AML-193 (cell line): Measurements from ENCODE around the gene CAVIN4.

Source experiments
- DNase-seq, 2 experiments: peaks; one replicate each; lab custom pipeline; 2025; lab: John Stamatoyannopoulos, UW

The CAVIN4 gene

DNA sequence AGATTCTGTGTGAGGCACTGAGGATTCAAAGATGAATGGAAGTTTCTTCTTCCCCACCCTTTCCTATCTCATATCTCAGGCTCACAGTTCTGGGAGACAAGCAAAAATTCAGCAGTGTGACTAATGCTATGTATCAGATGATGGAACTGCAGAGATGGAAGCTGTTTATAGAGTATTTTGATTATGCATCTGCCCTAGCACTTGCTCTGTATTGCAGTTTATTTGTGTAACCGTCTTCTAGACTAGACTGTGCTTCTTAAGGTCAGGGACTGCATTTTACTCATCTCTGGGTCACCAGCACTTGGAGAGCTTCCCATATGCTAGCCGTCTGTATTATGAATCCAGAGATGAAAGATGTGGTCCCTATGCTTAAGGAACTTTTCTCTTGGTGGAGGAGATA, 12.6 kb downstream of the CAVIN4 start:
- DNase-seq = no peak

DNA sequence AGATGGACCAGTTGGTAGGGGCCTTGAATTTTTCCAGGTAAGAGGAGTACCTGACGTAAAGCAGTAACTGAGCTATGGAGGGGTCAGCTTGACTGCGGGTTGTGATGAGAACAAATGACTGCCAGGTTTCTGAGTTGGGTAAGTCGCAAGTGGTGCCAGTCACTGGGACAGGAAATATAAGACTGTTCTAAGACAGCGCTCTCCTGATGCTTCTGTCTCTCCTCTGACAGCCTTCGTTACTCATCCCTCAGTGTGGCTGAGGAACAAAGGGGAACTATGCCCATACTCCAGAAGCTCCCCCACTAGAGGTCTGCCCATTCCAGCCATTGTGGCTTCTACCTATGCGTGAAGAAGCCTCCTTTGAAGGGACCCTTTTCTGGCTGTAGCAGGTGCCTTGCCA, 13.3 kb downstream of the CAVIN4 start:
- no peak for DNase-seq

DNA sequence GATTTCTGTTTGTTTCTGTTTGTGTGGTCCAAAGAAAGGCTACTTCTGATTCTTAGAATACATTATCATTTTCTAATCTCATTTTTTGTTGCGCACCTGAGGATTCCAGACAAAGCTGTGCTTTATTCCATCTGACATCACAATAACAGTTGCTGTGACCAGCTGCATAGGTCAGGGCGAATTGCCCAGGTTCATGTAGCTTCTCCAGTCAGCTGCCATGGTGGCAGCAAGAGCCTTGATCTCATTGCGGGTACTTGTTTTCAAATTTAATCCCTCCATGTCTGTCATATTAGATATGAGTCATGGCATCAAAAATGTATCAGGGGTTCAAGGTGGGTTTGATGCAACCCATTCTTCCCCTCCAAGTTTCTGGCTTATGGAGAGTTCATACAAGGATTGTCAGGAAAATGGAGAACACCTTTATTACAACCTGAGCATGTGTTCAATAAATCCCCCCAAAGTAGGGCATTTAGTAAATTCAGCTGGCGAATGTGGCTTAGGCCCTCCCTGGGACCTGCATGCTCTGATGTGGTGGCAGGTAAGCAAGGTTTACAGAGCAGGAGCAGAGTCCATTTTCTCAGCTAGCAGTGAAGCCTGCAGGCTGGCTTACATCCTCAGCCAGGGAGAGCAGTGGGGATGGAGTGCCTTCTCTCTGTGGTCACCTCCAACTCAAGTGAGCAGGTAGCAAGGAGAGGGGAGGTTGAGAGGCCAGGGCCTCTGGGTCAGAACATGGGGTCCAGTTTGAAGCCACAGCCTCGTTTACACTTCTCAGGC, 13.9 kb downstream of the CAVIN4 start:
- DNase-seq = no peak

DNA sequence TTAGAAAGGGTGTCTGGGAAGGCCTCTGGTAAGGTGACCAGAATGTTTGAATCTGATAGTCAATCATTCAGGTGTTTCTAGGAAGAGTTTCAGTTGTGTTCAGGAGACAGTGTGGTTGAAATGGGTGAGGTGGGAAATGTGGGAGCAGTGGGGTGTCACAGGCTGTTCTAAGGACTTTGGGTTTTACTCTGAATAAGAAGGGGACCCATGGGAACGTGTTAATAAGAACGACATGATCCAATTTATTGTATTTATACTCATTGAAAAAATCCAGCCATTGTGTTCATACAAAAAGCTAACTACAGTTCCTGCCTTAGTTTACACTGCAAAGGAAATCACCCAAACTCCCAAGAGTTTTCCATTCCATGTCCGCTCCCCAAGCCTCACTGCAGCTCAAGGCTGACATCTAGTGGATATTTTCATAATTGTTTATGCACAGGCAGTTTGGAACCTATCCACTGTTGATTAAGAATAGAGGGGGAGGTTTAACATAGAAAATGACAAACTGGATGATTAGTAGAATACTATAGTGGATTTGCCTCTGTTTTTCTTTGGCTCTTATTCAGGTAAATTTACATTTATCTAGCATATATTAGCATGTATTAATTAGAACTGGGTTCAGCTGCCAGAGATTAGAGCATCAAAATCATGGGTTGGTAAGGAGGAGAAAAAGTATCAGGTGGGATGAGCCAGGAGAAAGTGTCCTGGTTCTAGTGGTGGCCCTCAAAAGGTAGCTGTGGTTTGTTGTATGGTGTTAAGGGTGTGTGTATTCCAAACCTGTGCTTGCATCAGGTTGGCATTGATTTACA, 17.7 kb downstream of the CAVIN4 start:
- DNase-seq = peak; percentile 33 to 52

DNA sequence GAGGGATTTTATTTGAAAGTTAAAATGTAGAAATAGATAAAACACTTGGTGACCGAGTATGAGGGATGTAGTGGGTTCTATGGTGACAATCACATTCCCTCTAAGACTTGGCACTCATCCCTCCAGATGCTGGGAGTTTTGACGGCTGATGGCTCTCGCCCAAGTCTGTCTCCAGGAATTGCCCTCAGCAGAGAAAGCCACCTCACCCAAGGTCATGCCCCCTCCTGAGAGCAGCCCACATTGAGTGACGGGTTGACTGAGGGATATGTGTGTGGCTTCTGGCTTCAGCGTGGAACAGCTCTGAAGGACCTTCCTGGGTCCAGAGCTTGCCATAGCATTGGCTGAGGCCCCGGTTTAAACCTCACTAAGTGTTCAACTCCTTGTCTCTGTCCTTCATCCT, 19.4 kb downstream of the CAVIN4 start:
- DNase-seq = no peak

DNA sequence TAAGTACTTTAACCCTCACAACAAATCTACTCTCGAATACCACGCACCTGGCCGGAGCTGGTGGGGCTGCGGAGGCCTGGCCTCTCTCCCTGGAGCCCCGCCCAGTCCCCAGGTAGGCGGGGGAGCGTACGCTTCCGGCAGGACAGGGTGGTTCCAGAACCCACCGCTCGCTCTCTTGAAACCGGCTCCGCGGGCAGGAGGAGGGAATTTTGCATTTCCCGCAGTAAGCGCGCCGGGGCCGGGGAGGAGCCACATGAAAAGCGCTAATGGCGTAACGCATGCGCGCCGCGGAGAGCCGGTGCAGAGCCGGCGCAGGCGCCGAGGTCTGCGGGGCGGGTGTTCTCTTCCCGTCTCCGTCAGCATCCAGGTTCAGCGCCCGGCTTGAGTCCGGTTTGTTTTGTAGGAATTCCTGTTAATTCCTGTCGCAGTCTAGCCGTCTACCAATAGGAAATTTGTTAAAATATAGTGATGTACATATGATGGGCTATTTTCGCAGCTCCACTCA, 20.8 kb downstream of the CAVIN4 start:
- DNase-seq = peak; percentile 65 to 68

DNA sequence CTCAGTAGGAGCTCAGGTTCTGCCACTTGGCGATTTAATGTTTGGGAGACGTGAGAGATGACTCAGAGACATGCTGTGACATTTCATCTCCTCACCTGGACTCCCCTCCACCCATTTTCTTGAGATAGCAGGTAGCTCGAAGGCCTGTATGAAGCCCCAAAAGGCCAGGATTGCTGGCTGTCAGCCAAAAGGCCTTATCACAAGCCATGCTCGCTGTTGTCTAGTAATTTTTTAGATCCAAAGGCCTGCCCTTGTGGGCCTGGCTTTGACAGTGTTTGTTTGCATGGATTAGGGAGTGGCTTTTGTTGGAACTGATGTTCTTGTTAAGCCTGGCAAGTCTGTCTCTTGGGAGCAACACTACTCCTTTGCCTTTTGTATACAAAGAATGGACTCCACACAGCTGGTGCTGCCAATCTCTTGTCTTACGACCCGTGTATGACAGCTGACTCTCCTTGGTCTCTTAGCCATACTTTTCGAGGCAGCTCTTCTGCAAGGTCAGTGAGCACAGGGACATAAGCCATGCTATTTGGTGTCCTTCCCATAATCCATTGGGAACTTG, 22.7 kb downstream of the CAVIN4 start:
- no peak for DNase-seq

DNA sequence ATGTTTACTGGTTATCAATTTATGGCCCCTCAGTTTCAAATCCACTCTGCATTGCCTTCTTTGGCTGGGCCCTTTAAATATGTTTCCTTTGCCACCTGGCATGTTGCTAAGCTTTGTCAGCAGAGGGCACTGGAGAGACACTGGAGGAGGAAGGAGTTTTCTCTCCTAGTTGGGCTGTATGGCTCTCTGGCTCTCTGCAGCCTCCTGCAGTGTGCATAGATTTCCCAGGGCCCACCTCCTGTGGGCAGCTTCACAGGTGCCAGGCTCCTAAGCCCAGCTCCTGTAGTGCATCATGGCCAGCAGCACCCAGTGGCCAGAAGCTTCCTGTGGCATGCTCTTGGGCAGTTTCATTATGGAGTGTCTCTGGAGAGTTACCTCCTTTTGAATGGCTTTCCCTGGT, 23.3 kb downstream of the CAVIN4 start:
- peak; percentile 35 to 63 for DNase-seq

DNA sequence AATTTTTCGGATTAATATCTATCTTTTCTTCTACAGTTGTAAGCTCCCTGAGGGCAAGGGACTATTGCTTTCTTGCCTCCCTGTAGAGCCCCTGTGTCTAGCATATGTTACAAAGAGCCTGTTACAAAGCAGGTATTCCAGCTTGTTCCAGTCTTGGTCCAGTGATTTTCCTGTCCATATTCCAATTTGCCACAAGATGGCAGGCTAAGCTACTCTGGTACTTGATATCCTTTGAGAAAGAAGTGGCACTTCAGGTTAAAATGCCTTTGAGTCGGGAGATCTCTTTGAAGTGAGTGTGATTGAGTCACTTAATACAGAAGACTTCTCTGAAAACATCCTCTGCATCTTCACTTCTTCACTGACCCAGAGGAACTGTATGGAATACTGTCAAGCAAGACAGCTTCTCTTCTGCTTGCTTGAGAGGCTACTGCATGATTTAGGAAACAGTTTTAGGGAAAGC, 24.5 kb downstream of the CAVIN4 start:
- peak; percentile 21 to 48 for DNase-seq

DNA sequence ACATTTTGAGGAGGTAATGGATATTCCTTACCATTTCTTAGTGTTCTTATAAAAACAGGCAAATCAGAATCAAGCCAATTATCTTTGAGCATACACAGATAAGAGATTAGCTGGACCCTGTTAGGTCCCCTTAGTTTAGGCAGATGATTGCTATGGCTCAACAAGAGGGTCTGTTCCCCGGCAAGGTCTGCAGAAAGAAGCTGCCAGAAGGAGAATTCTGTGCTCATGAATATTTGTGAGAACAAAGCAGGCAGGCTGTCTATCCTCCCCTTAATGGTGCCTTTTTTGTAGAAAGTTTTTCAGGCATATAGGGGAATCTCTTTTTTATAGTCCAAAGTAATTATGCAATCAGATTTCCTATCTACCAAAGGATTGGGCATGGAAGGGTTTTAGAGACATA, 27.5 kb downstream of the CAVIN4 start:
- no peak for DNase-seq

DNA sequence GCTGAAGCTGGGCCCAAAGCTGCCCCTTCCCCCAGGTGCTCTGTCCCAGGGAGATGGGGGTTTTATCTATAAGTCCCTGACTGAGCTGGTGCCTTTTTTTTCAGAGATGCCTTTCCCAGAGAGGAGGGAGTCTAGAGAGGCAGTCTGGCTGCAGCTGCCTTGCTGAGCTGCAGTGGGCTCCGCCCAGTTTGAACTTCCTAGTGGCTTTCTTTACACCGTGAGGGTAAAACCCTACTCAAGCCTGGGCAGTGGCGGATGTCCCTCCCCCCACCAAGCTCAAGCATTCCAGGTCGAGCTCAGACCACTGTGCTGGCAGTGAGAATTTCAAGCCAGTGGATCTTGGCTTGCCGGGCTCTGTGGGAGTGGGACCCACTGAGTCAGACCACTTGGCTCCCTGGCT, 41.3 kb downstream of the CAVIN4 start:
- DNase-seq = no peak

DNA sequence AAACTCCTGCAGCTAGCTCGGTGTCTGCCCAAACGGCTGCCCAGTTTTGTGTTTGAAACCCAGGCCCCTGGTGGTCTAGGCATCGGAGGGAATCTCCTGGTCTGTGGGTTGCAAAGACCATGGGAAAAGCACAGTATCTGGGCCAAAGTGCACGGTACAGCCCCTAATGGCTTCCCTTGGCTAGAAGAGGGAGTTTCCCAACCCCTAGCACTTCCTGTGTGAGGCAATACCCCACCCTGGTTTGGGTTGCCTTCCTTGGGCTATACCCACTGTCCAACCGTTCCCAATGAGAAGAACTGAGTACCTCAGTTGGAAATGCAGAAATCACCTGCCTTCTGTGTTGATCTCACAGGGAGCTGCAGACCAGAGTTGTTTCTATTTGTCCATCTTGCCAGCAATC, 41.8 kb downstream of the CAVIN4 start:
- no peak for DNase-seq

DNA sequence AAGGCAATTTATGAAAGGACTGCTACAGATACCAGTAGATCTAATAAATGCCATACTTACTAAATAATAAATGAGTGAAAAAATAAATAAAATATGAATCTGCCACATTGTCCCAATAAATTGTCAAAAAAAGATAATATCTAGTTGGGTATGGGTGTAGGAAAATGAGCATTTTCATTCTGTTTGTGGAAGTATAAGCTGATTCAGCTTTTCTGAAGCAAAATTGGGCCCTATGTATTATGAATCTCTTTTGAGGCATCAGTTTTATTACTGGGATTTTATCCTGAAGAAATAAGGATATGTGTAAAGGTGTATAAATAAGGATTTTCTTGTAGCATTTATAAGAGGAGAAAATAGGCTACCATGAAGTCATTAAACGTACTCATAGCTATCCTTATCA, 46.1 kb downstream of the CAVIN4 start:
- no peak for DNase-seq

DNA sequence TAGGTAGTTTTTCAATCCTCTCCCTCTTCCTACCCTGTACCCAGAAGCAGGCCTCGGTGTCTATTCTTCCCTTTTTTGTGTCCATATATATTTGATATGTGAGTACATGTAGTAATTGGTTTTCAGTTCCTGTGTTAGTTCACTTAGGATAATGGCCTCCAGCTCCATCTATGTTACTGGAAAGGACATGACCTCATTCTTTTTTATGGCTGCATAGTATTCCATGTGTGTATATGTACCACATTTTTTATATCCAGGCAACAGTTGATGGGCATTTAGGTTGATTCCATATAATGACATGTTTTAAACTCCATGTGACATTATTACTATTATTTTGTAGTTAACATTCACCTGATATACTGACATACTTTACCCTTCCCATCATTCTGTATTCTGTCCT, 49.1 kb downstream of the CAVIN4 start:
- DNase-seq = no peak

DNA sequence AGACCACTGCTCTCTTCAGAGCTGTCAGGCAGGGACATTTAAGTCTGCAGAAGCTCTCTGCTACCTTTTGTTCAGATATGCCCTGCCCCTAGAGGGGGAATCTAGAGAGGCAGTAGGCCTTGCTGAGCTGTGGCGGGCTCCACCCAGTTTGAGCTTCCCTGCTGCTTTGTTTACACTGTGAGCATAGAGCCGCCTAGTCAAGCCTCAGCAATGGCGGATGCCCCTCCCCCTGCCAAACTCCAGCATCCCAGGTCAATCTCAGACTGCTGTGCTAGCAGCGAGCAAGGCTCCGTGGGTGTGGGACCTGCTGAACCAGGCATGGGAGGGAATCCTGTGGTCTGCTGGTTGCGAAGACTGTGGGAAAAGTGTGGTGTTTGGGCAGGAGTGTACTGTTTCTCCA, 59.9 kb downstream of the CAVIN4 start:
- DNase-seq = no peak
